NOMO-1 treated with DMSO at 0.1 percent for 48 hours (cell line): ENCODE measurements around the gene SIK3.

Experiments
- DNase-seq: peaks from one replicate; lab custom pipeline; 2025; ENCODE audit not compliant: unreplicated experiment; lab: John Stamatoyannopoulos, UW

The SIK3 gene

GRCh38 chr11:116933961-116934360 is 164.3 kb downstream of the SIK3 start:
- DNase-seq, result no peak

DNA sequence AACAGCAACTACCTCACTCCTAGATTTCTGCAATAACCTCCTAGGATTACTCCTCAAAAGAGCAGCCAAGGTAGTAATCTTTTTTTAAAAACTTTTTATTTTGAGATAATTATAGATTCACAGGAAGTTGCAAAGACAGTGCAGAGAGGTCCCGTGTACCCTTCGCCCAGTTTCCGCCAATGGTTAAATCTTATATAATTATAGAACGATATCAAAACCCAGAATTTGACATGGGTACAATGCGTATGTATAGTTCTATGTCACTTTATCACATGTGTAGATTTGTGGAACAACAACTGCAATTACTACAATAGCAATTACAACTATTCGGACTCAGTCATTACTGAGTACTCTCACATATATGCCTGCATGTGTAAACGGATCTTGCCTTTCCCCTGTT is 166.0 kb downstream of the SIK3 start:
- DNase-seq, result no peak

GRCh38 chr11:116931206-116931953 is 166.8 kb downstream of the SIK3 start:
- peak; percentile 62 for DNase-seq

DNA sequence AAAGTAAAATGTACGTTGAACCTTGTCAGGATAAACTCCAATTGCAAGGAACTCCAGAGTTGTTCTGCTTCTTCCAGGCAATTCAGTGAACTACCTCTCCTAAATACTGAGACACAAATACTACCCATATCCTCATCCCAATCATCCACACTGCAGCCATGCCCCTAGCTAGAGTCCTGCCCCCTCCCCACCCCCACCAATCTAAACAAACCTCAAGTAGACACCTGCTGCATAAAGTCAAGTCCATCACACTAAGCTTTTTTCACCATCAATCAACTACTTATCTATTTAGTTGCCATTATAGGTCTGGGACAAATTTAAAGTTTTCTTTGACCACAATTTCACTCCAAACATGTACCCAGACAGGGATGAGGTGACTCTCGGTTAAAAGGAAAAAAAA is 167.6 kb downstream of the SIK3 start:
- no peak for DNase-seq

- no peak for DNase-seq
Measured at GRCh38 chr11:116930177-116930576, 168.1 kb downstream of the SIK3 start.

DNA sequence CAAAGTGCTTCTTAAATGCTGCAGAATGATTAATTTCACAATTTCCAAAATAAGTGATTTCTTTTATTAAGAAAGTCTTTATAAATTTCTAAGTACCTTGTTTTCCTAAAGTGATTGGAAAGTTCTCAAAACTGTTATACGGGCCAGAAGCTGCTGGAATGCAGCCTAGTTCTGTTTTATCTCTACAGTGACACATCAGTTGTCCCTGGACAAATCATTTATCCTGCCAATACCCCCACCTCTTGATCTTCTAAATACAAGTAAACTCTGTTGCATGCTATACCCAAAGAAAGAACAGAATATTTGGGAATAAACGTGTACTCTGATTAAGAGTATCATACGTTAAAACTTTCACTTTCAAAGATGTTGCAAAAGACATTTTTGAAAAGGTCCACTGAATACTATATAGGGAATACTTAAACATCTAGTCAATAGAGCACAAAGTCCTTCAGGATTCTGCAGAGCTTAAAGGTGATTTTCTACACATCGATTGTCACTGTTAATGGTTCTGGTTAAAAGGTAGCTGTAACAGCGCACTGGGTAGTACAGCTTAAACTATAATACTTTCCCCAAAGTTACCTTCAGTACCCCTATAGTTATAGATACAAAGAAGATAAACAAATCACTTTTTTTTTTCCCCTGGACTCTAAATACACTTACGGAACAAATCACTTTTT is 168.7 kb downstream of the SIK3 start:
- DNase-seq, result no peak

DNA sequence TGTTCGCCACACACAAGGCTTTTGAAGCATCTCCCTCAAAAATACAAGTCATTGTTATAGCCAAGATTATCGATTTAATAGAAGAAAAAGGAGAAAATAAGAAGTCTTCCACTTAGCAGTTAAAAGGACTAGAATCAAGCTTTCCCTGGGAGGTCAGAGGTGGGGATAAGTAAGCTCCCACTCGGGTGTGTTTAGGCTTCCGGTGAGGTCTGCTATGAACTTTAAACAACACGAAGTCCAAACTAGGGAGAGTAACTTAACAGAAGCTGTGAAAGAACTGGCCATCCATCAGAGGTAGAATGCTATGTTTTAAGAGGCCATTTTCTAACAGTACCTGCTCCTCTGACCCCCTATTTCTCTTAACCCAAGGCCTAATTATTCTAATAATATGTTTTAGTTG is 169.4 kb downstream of the SIK3 start:
- DNase-seq, result no peak

GRCh38 chr11:116928102-116928777 is 170.0 kb downstream of the SIK3 start:
- peak; percentile 83 for DNase-seq

DNA sequence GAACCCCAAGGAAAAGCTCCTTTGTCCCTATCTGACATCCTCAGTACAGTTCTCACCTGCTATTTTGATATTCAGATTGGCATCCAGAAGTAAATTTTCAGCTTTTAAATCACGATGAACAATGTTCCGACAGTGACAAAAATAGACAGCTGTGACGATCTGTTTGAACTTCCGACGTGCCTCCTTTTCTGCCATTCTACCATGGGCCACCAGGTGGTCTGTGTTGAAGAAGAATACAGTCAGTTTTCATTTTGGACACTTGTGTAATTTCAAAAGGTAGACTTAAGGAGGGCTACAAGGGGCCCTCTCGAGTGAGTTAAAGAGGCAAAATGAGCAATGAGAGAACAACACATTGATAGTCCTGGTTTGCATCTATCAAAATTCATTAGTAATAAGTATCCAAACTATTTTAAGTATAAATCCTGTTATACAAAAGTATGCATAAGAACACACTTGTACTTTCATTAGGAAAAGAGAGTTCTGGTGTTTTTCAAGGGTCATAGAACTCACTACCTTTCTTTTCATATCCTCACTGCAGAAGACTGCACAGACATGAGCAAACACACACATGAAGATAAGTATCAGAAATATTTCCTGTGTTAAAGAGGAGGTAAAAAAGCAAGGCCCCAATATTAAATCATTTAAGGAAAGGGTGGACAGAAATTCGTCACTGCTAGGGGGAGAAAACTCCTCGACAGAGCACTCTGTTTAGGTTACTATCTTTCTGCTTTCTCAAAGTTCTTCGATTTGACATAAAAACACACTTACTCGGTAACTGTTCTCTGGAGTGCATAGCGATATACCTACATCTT is 170.9 kb downstream of the SIK3 start:
- DNase-seq, result no peak

DNA sequence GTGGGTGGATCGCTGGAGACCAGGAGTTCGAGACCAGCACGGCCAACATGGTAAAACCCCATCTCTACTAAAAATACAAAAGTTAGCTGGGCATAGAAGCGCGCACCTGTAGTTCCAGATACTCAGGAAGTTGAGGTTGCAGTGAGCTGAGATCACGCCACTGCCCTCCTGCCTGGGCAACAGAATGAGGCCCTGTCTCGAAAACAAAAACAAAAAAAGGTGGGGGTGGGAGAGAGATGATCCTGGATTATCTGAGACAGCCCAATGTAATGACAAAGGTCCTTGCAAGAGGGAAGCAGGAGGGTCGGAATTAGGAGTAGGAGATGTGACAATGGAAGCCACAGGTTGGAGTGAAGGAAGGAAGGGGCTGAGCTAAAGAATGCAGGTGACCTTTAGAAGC is 173.2 kb downstream of the SIK3 start:
- DNase-seq, result no peak

DNA sequence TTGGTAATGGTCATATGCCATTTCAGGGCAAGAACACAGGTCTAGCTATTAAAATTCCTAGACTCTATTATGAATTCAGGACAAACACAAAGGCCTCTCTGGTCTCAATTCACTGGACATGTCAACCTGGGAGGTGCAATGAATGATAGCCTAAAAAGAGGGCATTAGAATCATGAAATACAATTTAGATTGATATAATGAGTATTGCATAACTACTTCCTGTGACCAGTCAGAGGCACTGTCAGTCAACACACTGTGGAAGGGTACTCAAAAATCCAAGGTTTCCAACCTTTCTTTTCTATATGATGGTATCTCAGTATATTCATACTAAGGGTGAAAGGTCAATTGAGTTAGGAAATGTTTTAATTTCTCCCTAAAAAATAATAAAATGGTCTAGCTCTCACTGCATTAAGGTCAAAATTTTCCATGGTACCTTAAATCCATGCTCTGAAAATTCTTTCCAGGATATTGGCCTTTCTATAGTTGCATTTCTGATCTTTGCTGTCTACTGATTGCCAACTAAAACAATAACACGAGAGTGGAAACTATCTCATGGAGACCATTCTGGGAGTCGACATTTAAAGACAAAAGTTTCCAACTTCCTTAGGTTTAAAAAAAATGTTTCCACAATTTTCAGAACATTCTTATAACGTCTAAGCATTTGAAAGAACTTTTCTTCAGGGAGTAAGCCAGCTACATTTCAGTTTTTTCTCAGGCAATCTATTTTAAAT is 179.1 kb downstream of the SIK3 start:
- DNase-seq, result no peak

- DNase-seq, result no peak
Measured at GRCh38 chr11:116917632-116918031, 180.6 kb downstream of the SIK3 start.

DNA sequence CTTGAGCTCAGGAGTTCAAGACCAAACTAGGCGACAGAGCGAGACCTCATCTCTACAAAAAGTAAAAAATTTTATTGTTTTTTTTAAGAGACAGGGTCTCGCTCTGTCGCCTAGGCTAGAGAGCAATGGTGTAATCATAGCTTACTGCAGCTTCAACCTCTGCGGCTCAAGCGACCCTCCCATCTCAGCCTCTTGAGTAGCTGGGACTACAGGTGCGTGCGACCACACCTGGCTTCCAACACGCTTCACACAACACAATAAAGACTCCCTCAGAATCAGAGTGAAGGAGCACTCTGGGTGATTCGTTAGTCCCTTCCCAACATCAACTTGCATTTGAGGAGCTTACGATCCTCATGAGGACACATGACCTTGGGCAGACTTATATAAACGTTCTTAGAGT is 181.3 kb downstream of the SIK3 start:
- DNase-seq, result no peak

- no peak for DNase-seq
Measured at GRCh38 chr11:116916052-116916451, 182.2 kb downstream of the SIK3 start.

GRCh38 chr11:116913000-116913399 is 185.2 kb downstream of the SIK3 start:
- DNase-seq, result peak; percentile 40

GRCh38 chr11:116911976-116912734 is 186.1 kb downstream of the SIK3 start:
- no peak for DNase-seq

DNA sequence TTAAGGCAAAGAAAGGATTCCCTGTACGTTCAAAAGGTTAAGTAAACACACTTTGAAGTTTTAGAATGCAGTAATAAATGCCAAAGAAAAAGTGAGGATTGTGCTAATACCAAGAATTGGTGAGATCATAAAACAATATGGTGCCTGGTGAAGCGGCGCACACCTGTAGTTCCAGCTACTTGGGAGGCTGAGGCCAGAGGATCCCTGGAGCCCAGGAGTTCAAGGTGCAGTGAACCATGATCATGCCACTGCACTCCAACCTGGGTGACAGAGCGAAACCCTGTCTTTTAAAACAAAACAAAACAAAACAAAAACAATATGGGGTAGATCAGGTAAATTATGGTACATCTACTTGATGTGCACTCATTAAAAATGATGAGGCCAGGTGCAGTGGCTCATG is 187.4 kb downstream of the SIK3 start:
- no peak for DNase-seq

- DNase-seq, result no peak
Measured at GRCh38 chr11:116910378-116910777, 187.8 kb downstream of the SIK3 start.

- no peak for DNase-seq
Measured at GRCh38 chr11:116909245-116909644, 189.0 kb downstream of the SIK3 start.

DNA sequence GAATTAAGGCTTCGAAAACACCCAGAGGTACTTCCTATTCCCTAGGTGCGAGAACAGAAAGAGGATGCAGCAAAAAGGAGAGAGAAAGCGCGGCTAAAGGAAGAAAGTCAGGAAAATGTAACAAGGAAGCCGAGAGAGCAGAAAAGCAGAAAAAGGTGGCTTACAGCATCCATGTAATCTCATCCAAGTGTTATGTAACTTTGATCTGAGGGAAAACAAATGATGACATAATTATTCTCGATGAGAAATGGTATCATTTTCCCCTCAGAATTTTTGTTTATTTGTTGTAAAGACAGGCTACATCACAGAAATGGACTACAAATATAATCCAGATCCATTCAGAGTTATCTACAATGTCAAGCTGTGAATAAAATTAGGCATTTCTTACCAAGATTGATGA is 191.7 kb downstream of the SIK3 start:
- no peak for DNase-seq
